Heart left ventricle (tissue), 16 donors: Measurements from ENCODE around the gene SMPD1. TPM values are rescaled to one million over a fixed set of nuclear protein-coding genes. Genes with fewer than 3 reads are reported as not detected.

ENCODE experiments used
- ATAC-seq, 4 donors: fragments of 200-7000 bp; cut with Tn5 transposase; one replicate each; pipeline ENCODE4 v1.9.1; 2020 to 2022; ENCODE audit warnings: moderate library complexity in 4 of 4, mild to moderate bottlenecking in 3 of 4, moderate number of reproducible peaks in 1 of 4
- DNase-seq, 5 donors: peaks; one replicate each; pipeline ENCODE4 v3.0.0-alpha.2; 2020
- H3K27ac ChIP-seq, 12 donors: fragments of 200-600 bp; sonication (generic) in 4 of 12; one replicate each; pipeline versions ENCODE4 v1.5.0 to v1.8.0; 2016 to 2022; ENCODE audit warnings: mild to moderate bottlenecking in 2 of 12
- H3K27me3 ChIP-seq, 9 donors: fragments of 200-600 bp; sonication (generic) in 2 of 9; one replicate each; pipeline versions ENCODE4 v1.5.1 to v1.8.0; 2016 to 2022; ENCODE audit warnings: mild to moderate bottlenecking in 3 of 9
- H3K36me3 ChIP-seq, 9 donors: fragments of 200-600 bp; sonication (generic) in 2 of 9; one replicate each; pipeline versions ENCODE4 v1.5.0 to v1.8.0; 2018 to 2022; ENCODE audit warnings: mild to moderate bottlenecking in 2 of 9
- H3K4me1 ChIP-seq, 12 donors: fragments of 200-600 bp; sonication (generic) in 4 of 12; one replicate each; pipeline versions ENCODE4 v1.5.0 to v1.8.0; 2016 to 2022; ENCODE audit warnings: mild to moderate bottlenecking in 3 of 12
- H3K4me3 ChIP-seq, 12 donors: fragments of 200-600 bp; sonication (generic) in 4 of 12; one replicate each; pipeline versions ENCODE4 v1.5.0 to v1.8.0; 2017 to 2022; ENCODE audit warnings: mild to moderate bottlenecking in 9 of 12, moderate library complexity in 4 of 12
- H3K9me3 ChIP-seq, 12 donors: fragments of 200-600 bp; sonication (generic) in 4 of 12; one replicate each; pipeline versions ENCODE4 v1.5.0 to v1.8.0; 2016 to 2022; ENCODE audit warnings: mild to moderate bottlenecking in 1 of 12
- POLR2A ChIP-seq, 2 donors: fragments of 450-650 bp; IDR thresholded peaks; one replicate each; pipeline ENCODE4 v1.6.1; 2017; ENCODE audit warnings: antibody characterized with exemption in 2 of 2, mild to moderate bottlenecking in 2 of 2, moderate library complexity in 2 of 2
- WGBS, 4 donors: extraction: QIAGEN DNeasy Blood & Tissue Kit in 2 of 4; methylation state at CpG; one replicate each; pipeline versions ENCODE4 v1.1.5 to v1.1.7; 2013 to 2018; 5-methylcytosine and 5-hydroxymethylcytosine counted together
- intact Hi-C, 10 donors: fragments of 100-400 bp; cut with DNase I; formaldehyde crosslinking; loops; one replicate each; pipeline versions ENCODE4 v1.11.1 to v1.14.2; 2022
- polyA plus RNA-seq, 2 donors: library from polyadenylated mRNA; stranded (reverse); fragments of 200-250 nt; gene quantifications; one replicate each; pipeline ENCODE4 v1.2.3, GENCODE V29; 2013
- total RNA-seq, 9 donors: library from RNA; depleted of rRNA in 2 of 9; stranded (reverse); fragments of >200 nt in 2 of 9; fragmentation: NEBNext Ultra II Directional in 3 of 9; extraction: Animal tissue kit (Norgen Biotek cat#: 25700) in 3 of 9; gene quantifications; one replicate each; pipeline versions ENCODE4 v1.1.0 to v1.2.4, GENCODE V29; 2016 to 2023
- TF ChIP-seq, protein P1 (sequence below), 12 donors: fragments of 200-600 bp; sonication (generic) in 4 of 12; IDR thresholded peaks; one replicate each; pipeline versions ENCODE4 v1.5.0 to v1.8.0; 2018 to 2022; ENCODE audit warnings: antibody characterized with exemption in 12 of 12, mild to moderate bottlenecking in 5 of 12
- donor health status: ischemic (EF 13 %, LVEDD 7.1; RV severe dilation, severe dysfunction).
- donor health status: healthy with polysubstance abuse.
- donor health status: DM: no; HTN: yes; CAD: no.
- donor health status: DM: no; HTN: no; CAD: no.
- donor health status: ischemic (EF 25% LVEDD 6.9; RV normal size, moderate dysfunction).
- donor health status: ischemic (EF 25% LVEDD 5.7; RV mildly dilated, moderate dysfunction).
- donor health status: healthy.
- donor health status: DM: yes; HTN: yes; CAD: no.
- donor health status: ischemic (EF 35%, LVEDD 5.7; RV mildly dilated, moderate dysfunction).
- donor health status: nonischemic (EF 11% LVEDD 7.7; RV severe dilation, severe dysfunction).
- donor health status: DM: yes; HTN: yes; CAD: no.
- donor health status: PGD.
- donor health status: ischemic (EF 29% LVEDD 5.4; RV normal size, mild dysfunction).
- donor health status: nonischemic (EF 23%, LVEDD 6.1; RV moderate dilation, normal function).

The SMPD1 gene
- total and polyA plus RNA-seq, 11 donors, result 53.8 to 92.3 (median 64.9) TPM

DNA sequence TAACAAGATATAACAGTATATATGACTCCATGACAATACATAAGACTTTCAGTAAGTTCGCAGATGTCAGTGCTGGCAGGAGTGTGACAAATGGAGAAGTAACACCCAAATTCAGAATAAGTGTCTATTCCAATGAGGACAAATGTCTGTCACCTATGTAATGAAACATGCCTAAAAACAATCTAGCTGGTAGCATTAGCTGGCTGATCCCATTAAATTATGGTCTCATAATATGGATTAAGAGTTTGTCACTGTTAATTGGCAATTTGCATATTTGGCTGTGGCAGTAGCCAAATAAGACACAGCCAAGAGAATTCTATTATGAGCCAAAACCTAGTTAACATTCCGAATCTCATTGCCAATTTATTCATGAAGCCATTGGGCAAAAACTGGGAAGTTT, 39.8 kb upstream of the SMPD1 start:
- H3K9me3 ChIP-seq, result no peaks in the 10 kb centered on the region
- WGBS, 4 donors, result 73 to 87% (median 82%) methylated on average over 2 of the region's 2 CpGs

DNA sequence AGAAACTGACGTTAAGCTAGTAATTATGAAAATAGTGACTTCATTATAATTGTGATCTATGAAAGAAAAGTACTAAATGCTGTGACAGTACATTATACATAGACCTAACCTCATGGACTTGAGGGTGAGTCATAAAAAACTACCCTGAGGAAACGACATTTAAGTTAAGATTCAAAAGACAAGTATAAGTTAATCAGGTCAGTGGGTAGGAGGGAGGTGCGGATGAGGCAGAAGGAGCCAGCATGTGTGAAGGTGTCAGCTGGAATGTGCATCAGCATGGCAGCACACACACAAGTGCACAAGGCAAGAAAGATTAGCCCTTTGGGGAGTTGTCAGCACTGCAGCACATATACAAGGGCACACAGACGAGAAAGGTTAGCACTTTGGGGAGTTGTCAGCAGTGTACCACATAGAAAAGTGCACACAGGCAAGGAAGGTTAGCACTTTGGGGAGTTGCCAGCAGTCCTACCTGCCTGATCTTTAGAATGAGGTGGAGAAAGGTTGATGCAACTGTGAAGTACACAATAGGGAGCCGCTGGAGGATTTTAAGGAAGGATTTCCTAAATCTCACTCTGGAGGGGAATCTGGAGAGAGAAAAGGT, 38.4 kb upstream of the SMPD1 start:
- no peaks in the 10 kb centered on the region for H3K36me3 ChIP-seq
- H3K27me3 ChIP-seq, result no peaks in the 10 kb centered on the region
- no peaks in the 10 kb centered on the region for H3K9me3 ChIP-seq
- TF ChIP-seq POLR2A (IDR thresholded peaks at IDR 0.05), result no peak
- TF ChIP-seq, protein P1, sequence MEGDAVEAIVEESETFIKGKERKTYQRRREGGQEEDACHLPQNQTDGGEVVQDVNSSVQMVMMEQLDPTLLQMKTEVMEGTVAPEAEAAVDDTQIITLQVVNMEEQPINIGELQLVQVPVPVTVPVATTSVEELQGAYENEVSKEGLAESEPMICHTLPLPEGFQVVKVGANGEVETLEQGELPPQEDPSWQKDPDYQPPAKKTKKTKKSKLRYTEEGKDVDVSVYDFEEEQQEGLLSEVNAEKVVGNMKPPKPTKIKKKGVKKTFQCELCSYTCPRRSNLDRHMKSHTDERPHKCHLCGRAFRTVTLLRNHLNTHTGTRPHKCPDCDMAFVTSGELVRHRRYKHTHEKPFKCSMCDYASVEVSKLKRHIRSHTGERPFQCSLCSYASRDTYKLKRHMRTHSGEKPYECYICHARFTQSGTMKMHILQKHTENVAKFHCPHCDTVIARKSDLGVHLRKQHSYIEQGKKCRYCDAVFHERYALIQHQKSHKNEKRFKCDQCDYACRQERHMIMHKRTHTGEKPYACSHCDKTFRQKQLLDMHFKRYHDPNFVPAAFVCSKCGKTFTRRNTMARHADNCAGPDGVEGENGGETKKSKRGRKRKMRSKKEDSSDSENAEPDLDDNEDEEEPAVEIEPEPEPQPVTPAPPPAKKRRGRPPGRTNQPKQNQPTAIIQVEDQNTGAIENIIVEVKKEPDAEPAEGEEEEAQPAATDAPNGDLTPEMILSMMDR (IDR thresholded peaks at IDR 0.05), result no peak
- H3K27ac ChIP-seq, result no peak overlapping the region
- H3K4me3 ChIP-seq, result no peak overlapping the region
- no peak for ATAC-seq
- intact Hi-C loops, result loop anchor here (2.0 to 10.0 kb wide), 9 partner anchors 35 to 330 kb away; partner anchors contain the start of gene CCKBR (in 1 of the 10)
- 83 to 87% (median 86%) methylated on average over 5 of the region's 5 CpGs for WGBS, 4 donors
- peaks cover 0 to 7% (median 0%) of the 10 kb centered on the region in 12 donors for H3K4me1 ChIP-seq
- DNase-seq, result no peak

More for the DNA sequence above, 39.8 kb upstream of the SMPD1 start:
- H3K36me3 ChIP-seq, result no peaks in the 10 kb centered on the region
- intact Hi-C loops, result loop anchor here (5.0 to 10.0 kb wide), 7 partner anchors 33 to 328 kb away; partner anchors contain the start of gene CCKBR (in 1 of the 10)
- no peak overlapping the region for H3K27ac ChIP-seq
- H3K4me1 ChIP-seq, result peaks cover 0 to 2% (median 0%) of the 10 kb centered on the region in 12 donors
- no peak for TF ChIP-seq POLR2A (IDR thresholded peaks at IDR 0.05)
- TF ChIP-seq, protein P1 (IDR thresholded peaks at IDR 0.05), result no peak
- ATAC-seq, result no peak
- no peaks in the 10 kb centered on the region for H3K27me3 ChIP-seq
- DNase-seq, result no peak
- no peak overlapping the region for H3K4me3 ChIP-seq

DNA sequence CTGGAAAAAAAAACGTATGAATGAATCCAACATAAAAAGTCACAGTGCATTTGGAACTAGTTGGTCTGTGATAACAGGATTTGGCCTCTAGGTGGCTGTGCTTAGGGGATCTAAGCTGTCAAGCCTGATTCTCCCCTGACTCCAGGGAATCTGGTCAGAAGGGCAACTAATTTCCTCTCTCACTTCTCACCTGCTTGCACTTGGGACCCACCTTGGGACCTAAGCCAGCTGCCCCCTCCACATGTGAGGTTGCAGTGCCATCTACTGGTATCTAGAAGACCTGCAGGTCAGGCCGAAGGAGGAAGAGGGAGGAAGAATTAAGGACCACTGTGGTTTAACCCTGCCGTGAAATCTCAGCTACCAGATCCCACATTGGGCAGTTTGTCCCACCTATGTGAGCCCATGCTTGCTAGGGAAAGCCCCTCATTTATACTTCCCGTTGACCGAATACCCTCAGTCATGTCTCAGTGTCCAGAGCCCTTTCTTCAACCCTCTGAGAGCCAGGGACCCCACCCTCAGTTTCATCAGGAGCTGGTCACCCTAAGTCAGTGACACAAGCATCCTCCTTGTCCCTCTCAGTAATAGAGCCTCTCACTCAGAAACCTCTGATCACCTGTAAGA, 36.8 kb upstream of the SMPD1 start:
- Histone ChIP-seq H3K4me3 (no peak overlapping the region), H3K9me3 (no peaks in the 10 kb centered on the region), H3K27me3 (no peaks in the 10 kb centered on the region), H3K36me3 (no peaks in the 10 kb centered on the region), H3K4me1 (peaks cover 0 to 9% (median 0%) of the 10 kb centered on the region in 12 donors), H3K27ac (no peak overlapping the region)
- WGBS, 4 donors, result 8 to 18% (median 11%) methylated on average over 5 of the region's 5 CpGs
- intact Hi-C loops, result loop anchor here (1.0 to 10.0 kb wide), 11 partner anchors 36 to 331 kb away; partner anchors contain the start of gene CCKBR (in 1 of the 10)
- peak in 3 of 4 donors; percentile 42 to 64 (median 58) for ATAC-seq
- peak in 4 of 5 donors; percentile 35 to 44 (median 41) for DNase-seq
- TF ChIP-seq, protein P1 (IDR thresholded peaks at IDR 0.05), result peak; percentile 90 to 99 (median 96)
- no peak for TF ChIP-seq POLR2A (IDR thresholded peaks at IDR 0.05)
